GM21360 (cell line): Measurements from ENCODE around the gene ADAMTS6.

Experiments used
- ATAC-seq: cut with Tn5 transposase; IDR thresholded peaks from one replicate; pipeline ENCODE4 v1.9.1; 2021; ENCODE audit warnings: mild to moderate bottlenecking, moderate library complexity; ENCODE audit not compliant: unreplicated experiment

ADAMTS6 gene

GRCh38 chr5:65292196-65292595 is 189.5 kb downstream of the ADAMTS6 start:
- no peak for ATAC-seq

- no peak for ATAC-seq
Observed at GRCh38 chr5:65290677-65291076, 191.0 kb downstream of the ADAMTS6 start.

GRCh38 chr5:65288657-65289056 is 193.1 kb downstream of the ADAMTS6 start:
- no peak for ATAC-seq

GRCh38 chr5:65279603-65280002 is 202.1 kb downstream of the ADAMTS6 start:
- no peak for ATAC-seq

- ATAC-seq = no peak
Observed at GRCh38 chr5:65276178-65276890, 205.4 kb downstream of the ADAMTS6 start.

DNA sequence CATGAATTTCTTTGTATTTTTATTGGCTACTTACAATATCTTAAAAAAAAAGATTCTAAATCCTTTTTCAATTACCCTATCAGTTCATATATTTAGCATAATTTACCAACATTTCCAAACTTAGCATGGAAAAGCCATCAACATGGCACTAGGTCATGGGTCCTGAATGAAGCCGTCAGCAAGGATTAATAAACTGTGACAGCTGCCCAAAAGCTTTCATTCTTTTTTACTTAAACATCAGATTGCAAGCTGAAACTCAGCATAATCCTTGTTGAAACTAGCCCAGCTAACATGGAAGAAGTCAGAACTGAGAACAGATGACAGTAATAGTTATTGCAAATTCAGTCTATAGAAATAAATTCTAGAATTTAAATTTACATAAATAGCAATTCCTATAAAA is 209.8 kb downstream of the ADAMTS6 start:
- ATAC-seq = no peak

DNA sequence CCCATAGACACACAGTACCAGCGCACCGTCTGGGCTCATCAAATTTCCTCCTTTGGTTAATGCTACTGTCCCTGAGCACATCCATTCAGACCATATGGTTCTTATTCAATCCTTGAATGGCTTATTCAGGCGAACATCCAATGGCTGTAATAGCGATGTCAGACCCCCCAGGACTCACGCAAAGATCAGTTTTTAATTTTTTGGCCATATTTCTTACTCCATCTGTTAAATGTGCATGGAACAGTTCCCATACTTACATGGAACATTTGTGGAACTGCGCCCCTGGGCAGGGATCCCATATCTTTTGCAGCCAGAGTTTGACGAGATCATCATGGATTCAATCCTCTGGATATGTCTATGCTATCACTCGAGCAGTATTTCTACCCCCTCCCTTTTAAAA is 213.2 kb downstream of the ADAMTS6 start:
- no peak for ATAC-seq

- no peak for ATAC-seq
Observed at GRCh38 chr5:65264420-65264819, 217.3 kb downstream of the ADAMTS6 start.

- no peak for ATAC-seq
Observed at GRCh38 chr5:65263321-65263720, 218.4 kb downstream of the ADAMTS6 start.

DNA sequence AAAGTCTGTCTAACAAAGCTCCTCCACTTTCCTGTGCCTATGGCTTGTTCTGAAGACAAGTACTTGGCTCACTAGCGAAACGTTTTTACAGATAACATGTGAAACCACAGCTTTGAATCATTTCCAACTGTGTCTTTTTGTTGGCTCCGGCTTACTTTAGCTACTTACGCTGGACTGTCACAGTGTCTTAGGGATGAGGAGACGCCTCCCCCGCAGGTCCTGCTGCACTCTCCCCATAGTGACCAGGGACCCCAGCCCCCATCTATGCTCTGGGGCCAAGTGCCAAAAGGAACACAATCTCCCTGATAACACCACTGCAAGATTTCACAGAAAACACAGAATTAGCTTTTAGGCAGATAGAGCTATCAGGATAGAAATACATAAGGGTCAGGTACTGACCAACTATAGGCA is 219.1 kb downstream of the ADAMTS6 start:
- no peak for ATAC-seq

DNA sequence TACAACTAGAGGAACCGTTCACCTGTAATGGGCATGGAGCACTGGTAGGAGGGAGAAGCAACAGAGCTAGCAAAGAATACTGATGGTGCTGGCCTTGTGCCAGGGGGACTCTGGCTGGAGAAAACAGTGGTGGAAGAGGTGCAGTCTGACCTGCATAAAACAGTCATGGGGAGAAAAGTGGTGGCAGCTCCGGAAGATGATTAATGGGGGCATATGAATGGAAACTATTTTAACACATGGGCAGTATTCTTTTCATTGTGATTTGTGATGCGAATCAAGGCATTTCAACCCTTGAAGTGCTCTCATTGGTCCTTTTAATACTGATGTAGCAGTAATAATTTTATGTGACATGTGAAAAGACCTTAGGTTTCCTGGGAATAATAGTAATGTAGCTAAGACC is 219.6 kb downstream of the ADAMTS6 start:
- no peak for ATAC-seq

DNA sequence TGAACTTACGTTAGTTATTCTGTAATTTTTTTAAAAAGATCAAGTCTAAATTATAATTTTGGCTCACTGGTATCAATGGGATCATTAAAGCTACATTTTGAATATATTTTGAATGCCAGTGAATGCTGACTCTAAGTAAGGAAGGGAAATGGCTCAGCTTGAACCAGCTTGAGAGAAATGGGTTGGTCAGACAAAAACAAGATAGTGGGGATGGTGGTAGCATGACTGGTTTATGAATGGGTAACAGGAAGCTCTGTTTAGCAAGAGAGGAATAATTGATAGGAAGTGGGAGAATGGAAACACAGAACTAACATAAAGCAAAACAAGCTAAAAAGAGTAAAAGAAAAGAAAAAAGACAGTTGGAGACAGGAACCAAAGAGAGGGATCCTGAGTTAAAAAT is 220.2 kb downstream of the ADAMTS6 start:
- ATAC-seq = no peak

DNA sequence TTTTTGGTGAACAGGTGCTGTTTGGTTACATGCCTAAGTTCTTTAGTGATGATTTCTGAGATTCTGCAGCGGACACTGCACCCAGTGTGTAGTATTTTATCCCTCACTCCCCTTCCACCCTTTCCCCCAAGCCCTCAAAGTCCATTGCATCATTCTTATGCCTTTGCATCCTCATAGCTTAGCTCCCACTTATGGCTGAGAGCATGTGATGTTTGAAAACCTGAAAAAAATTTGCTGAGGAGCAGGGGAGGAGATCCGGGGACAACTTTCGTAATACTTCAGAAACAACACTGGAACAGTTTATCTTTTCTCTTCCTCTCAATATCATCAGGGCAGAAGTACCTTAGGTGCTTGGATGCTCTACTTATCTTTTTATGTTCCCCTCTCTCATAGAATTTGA is 226.4 kb downstream of the ADAMTS6 start:
- ATAC-seq = no peak

GRCh38 chr5:65252977-65253376 is 228.7 kb downstream of the ADAMTS6 start:
- ATAC-seq = no peak

- ATAC-seq = no peak
Observed at GRCh38 chr5:65248896-65249295, 232.8 kb downstream of the ADAMTS6 start.

- no peak for ATAC-seq
Observed at GRCh38 chr5:65247594-65247993, 234.1 kb downstream of the ADAMTS6 start.

DNA sequence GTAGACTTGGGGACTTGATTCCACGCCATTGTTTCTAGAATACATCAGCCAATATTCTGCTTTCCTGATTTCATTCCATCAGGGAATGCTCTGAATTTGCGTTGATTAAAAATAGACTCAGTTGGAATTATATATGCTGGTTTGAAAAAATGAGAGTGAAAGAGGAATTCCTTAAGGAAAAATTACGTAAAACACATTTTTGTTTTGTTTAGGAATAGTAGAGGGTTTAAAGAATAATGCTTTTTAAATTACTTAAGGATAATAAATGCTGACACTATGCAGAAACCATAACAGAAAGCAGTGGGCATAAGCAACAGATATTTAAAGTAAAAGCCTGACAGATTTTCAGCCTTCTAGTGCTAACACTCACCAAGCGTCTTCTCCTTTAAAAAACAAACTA is 235.0 kb downstream of the ADAMTS6 start:
- ATAC-seq = no peak

DNA sequence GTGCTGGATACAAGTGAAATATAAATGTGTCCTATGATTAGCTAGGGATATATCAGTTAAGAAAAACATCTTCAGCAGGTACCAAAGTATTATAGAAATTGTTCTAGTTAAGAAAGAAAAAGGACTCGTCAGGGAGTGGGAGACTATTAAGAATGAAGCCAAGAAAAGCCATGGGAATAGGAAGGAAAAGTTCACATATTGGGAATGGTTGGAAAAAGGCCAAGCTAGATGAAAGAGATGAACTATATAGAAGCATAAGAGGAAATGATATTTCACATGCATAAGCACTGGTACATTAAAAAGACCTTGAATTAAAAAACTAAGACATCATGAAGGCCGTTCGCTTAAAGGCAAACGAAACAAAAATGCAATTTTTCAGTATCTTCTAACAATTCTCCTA is 237.7 kb downstream of the ADAMTS6 start:
- ATAC-seq = no peak

- ATAC-seq = no peak
Observed at GRCh38 chr5:65243161-65243560, 238.6 kb downstream of the ADAMTS6 start.

GRCh38 chr5:65229841-65230240 is 251.9 kb downstream of the ADAMTS6 start:
- no peak for ATAC-seq

DNA sequence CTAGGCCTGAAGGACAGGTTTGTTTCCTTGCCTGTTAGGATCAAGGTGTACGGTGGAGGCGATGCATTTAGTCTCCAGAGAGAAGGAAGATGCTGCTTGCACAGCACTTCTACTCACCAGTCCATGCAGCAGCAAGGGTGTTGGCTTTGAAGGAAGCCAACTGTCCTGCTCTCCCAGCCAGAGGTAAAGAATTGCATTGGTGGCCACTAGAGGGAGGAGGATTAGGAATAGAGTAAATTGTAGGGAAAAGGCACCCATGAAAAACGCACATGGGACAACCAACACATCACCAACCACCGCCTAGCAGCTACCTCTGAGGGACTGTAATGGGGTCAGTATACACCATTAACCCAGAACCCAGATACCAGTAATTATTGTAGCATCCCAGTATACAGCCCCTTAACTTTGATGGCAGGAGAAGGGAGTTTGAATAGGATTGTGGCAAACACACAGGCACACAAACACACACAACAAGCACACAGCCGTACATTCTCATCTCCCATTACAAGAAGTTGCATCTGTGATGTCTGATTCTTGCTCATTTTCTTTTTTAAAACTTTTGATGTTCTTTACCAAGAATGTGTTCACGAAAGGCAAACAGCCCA is 267.7 kb downstream of the ADAMTS6 start:
- no peak for ATAC-seq

DNA sequence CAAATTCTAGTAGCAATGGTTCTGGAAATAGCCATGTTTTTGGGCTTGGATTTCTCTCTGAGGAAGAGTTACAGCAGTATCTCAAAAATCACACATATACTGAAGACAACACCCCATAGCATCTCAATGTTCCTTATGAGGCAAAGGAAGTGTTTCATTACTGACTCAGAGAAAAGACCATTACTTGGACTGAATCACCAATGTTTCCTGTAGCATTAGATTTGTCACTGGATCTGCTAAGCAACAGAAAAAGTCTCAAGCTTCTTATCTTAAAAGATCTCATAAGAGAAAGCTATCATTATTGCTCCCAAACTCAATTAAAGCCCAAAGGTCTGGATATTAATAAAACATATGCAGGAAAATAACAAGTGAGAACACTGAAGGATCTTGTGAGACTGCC is 272.4 kb downstream of the ADAMTS6 start:
- no peak for ATAC-seq

DNA sequence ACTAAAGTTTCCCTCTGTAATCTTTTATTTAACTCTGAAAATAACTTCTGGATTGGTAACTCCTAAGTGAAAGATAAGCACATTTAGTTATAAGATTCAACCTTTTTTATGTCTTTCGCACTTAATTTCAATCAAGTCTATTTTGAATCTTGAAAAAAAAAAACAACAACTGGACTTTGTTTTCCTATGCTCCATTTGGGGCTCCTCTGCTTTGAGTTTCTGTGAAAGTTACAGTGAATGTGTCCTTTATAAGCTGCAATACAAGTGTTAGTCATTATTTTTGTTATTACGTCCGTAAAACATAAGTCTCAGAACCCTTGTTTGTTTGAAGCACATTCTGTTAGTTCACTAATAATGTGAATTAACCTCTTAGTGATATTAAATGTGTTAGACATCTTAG is 276.8 kb downstream of the ADAMTS6 start:
- no peak for ATAC-seq
